Neural cell (in vitro differentiated cells): ENCODE results near the gene GALR1. TPM values are rescaled to one million over a fixed set of nuclear protein-coding genes. Genes with fewer than 3 reads are reported as not detected.

Source experiments
- H2AFZ ChIP-seq: fragments of 200-600, 300-800 bp; sonication (generic), shearing (Covaris generic); 2 replicates; pipeline ENCODE4 v1.6.0; 2014; ENCODE audit warnings: low read depth, mild to moderate bottlenecking, antibody characterized with exemption, low read length, moderate library complexity
- H3F3A ChIP-seq: fragments of 200-600 bp; shearing (Covaris generic); 2 replicates; pipeline ENCODE4 v1.6.1; 2016; ENCODE audit warnings: mild to moderate bottlenecking, moderate library complexity, mixed read lengths, antibody characterized with exemption, low read length; ENCODE audit not compliant: insufficient read depth, poor library complexity, severe bottlenecking
- H3K27ac ChIP-seq: fragments of 200-600, 300-800 bp; sonication (generic), shearing (Covaris generic); 2 replicates; pipeline ENCODE4 v1.5.1; 2014; ENCODE audit warnings: mild to moderate bottlenecking, low read length, moderate library complexity
- H3K27me3 ChIP-seq: fragments of 300-800, 200-600 bp; sonication (generic), shearing (Covaris generic); 2 replicates; pipeline ENCODE4 v1.6.0; 2014; ENCODE audit warnings: mild to moderate bottlenecking, low read depth, low read length, moderate library complexity; ENCODE audit not compliant: insufficient read depth
- H3K36me3 ChIP-seq: fragments of 300-800, 200-600 bp; sonication (generic), shearing (Covaris generic); 2 replicates; pipeline ENCODE4 v1.5.1; 2014; ENCODE audit warnings: mild to moderate bottlenecking, antibody characterized with exemption, low read length, moderate library complexity; ENCODE audit not compliant: insufficient read depth
- H3K4me2 ChIP-seq: fragments of 300-800, 200-600 bp; sonication (generic), shearing (Covaris generic); 2 replicates; pipeline ENCODE4 v1.6.0; 2014; ENCODE audit warnings: mild to moderate bottlenecking, low read length
- H3K4me3 ChIP-seq: fragments of 300-800, 200-600 bp; sonication (generic), shearing (Covaris generic); 2 replicates; pipeline ENCODE4 v1.5.1; 2014; ENCODE audit warnings: mild to moderate bottlenecking, low read length, moderate library complexity
- H3K79me2 ChIP-seq: fragments of 200-600 bp; shearing (Covaris generic); replicated peaks from 2 replicates; pipeline ENCODE4 v1.6.0; 2014; ENCODE audit warnings: mild to moderate bottlenecking, low read length, moderate library complexity; ENCODE audit not compliant: insufficient read depth
- H3K9ac ChIP-seq: fragments of 300-800, 200-600 bp; sonication (generic), shearing (Covaris generic); 2 replicates; pipeline ENCODE4 v1.6.1; 2016; ENCODE audit warnings: mild to moderate bottlenecking, low read length, mixed read lengths
- H3K9me2 ChIP-seq: fragments of 200-600 bp; shearing (Covaris generic); 2 replicates; pipeline ENCODE4 v1.6.1; 2016; ENCODE audit warnings: mild to moderate bottlenecking, low read length, mixed read lengths; ENCODE audit not compliant: insufficient read depth
- H3K9me3 ChIP-seq: fragments of 200-600, 300-800 bp; sonication (generic), shearing (Covaris generic); 2 replicates; pipeline ENCODE4 v1.6.1; 2016; ENCODE audit warnings: mild to moderate bottlenecking, mixed run types, low read length, moderate library complexity, mixed read lengths
- H4K20me1 ChIP-seq: fragments of 200-600 bp; shearing (Covaris generic); 2 replicates; pipeline ENCODE4 v1.6.1; 2016; ENCODE audit warnings: mild to moderate bottlenecking, mixed run types; ENCODE audit not compliant: insufficient read depth
- CTCF ChIP-seq: fragments of 450-650 bp; IDR thresholded peaks from 2 replicates; pipeline ENCODE4 v1.5.1; 2014; ENCODE audit warnings: antibody characterized with exemption, mild to moderate bottlenecking, moderate library complexity; ENCODE audit not compliant: poor library complexity, severe bottlenecking
- EP300 ChIP-seq: fragments of 450-650 bp; conservative IDR thresholded peaks from 2 replicates; pipeline ENCODE4 v1.6.1; 2014; ENCODE audit warnings: antibody characterized with exemption, mild to moderate bottlenecking, moderate library complexity; ENCODE audit not compliant: poor library complexity, severe bottlenecking
- EZH2 ChIP-seq: fragments of 200-600, 300-800 bp; shearing (Covaris generic), sonication (generic); IDR thresholded peaks from 2 replicates; pipeline ENCODE4 v1.6.1; 2014; ENCODE audit warnings: antibody characterized with exemption, low read length, borderline replicate concordance, mild to moderate bottlenecking; ENCODE audit not compliant: insufficient read depth, poor library complexity, severe bottlenecking
- MXI1 ChIP-seq: fragments of 450-650 bp; conservative IDR thresholded peaks from 2 replicates; pipeline ENCODE4 v1.6.1; 2014; ENCODE audit warnings: antibody characterized with exemption, mild to moderate bottlenecking; ENCODE audit not compliant: poor library complexity, severe bottlenecking
- POLR2AphosphoS5 ChIP-seq: IDR thresholded peaks from 2 replicates; pipeline ENCODE4 v1.6.1; 2012
- RAD21 ChIP-seq: fragments of 450-650 bp; conservative IDR thresholded peaks from 2 replicates; pipeline ENCODE4 v1.6.1; 2014; ENCODE audit warnings: antibody characterized with exemption, mild to moderate bottlenecking, moderate library complexity
- REST ChIP-seq: IDR thresholded peaks from 2 replicates; pipeline ENCODE4 v1.6.1; 2012; ENCODE audit warnings: borderline replicate concordance
- SMC3 ChIP-seq: fragments of 450-650 bp; conservative IDR thresholded peaks from 2 replicates; pipeline ENCODE4 v1.6.1; 2014; ENCODE audit warnings: antibody characterized with exemption, mild to moderate bottlenecking, moderate library complexity; ENCODE audit not compliant: poor library complexity
- TAF1 ChIP-seq: IDR thresholded peaks from 2 replicates; pipeline ENCODE4 v1.6.1; 2012; ENCODE audit warnings: low read depth
- polyA plus RNA-seq: library from polyadenylated mRNA; depleted of rRNA; stranded (reverse); fragments of >200 nt; gene quantifications from 2 replicates; pipeline ENCODE4 v1.2.3, GENCODE V29; 2014

GALR1 gene
- polyA plus RNA-seq, 1 donor from 2014 or later: 0.11 TPM

GRCh38 chr18:77202329-77202728 lies 47.3 kb upstream of the GALR1 start:
- no peaks in the 10 kb centered on the region for H3K9me3 ChIP-seq
- no peak overlapping the region for H3K27ac ChIP-seq
- H3K27me3 ChIP-seq: no peaks in the 10 kb centered on the region
- H3K36me3 ChIP-seq: no peaks in the 10 kb centered on the region
- no peak overlapping the region for H3K9ac ChIP-seq
- TF ChIP-seq MXI1 (no peak), SMC3 (no peak), CTCF (no peak), EP300 (no peak), RAD21 (no peak), POLR2AphosphoS5 (no peak), REST (no peak), EZH2 (no peak), TAF1 (no peak)
- no peak overlapping the region for H2AFZ ChIP-seq
- no peaks in the 10 kb centered on the region for H3F3A ChIP-seq
- H3K4me3 ChIP-seq: no peak overlapping the region
- no peaks in the 10 kb centered on the region for H4K20me1 ChIP-seq
- H3K9me2 ChIP-seq: no peaks in the 10 kb centered on the region
- H3K79me2 ChIP-seq: no peaks in the 10 kb centered on the region
- no peak overlapping the region for H3K4me2 ChIP-seq

- no peak overlapping the region for H2AFZ ChIP-seq
- H3K9me3 ChIP-seq: no peaks in the 10 kb centered on the region
- H4K20me1 ChIP-seq: no peaks in the 10 kb centered on the region
- no peaks in the 10 kb centered on the region for H3K9me2 ChIP-seq
- no peak overlapping the region for H3K4me2 ChIP-seq
- TF ChIP-seq REST (no peak), EZH2 (no peak), RAD21 (no peak), EP300 (no peak), POLR2AphosphoS5 (no peak), TAF1 (no peak), MXI1 (no peak), SMC3 (no peak)
- H3K27me3 ChIP-seq: no peaks in the 10 kb centered on the region
- H3K27ac ChIP-seq: no peak overlapping the region
- H3K9ac ChIP-seq: no peak overlapping the region
- no peaks in the 10 kb centered on the region for H3F3A ChIP-seq
- H3K4me3 ChIP-seq: no peak overlapping the region
- no peaks in the 10 kb centered on the region for H3K79me2 ChIP-seq
- H3K36me3 ChIP-seq: no peaks in the 10 kb centered on the region
Observed at GRCh38 chr18:77203071-77203470, 46.6 kb upstream of the GALR1 start.
